HepG2 (cell line): ENCODE results near the gene MYCBPAP. TPM values are rescaled to one million over a fixed set of nuclear protein-coding genes. Genes with fewer than 3 reads are reported as not detected.

Experiments used
- ATAD3A ChIP-seq: sonication (generic); formaldehyde crosslinking; IDR thresholded peaks from 2 replicates; pipeline ENCODE4 v1.4.0; 2020; ENCODE audit warnings: missing genetic modification reagents
- ELF3 ChIP-seq: IDR thresholded peaks from 2 replicates; pipeline ENCODE4 v1.6.1; 2016; ENCODE audit warnings: missing genetic modification reagents, missing compliant biosample characterization
- ERF ChIP-seq: IDR thresholded peaks from 2 replicates; pipeline ENCODE4 v1.6.1; 2018; ENCODE audit warnings: missing biosample characterization, missing genetic modification reagents
- FOSL2 ChIP-seq: sonication (generic); formaldehyde crosslinking; IDR thresholded peaks from 2 replicates; pipeline ENCODE4 v1.4.0; 2020; ENCODE audit warnings: missing genetic modification reagents
- FOXM1 ChIP-seq: sonication (generic); formaldehyde crosslinking; IDR thresholded peaks from 2 replicates; pipeline ENCODE4 v1.5.0; 2020; ENCODE audit warnings: missing genetic modification reagents
- FOXP4 ChIP-seq: sonication (generic); formaldehyde crosslinking; IDR thresholded peaks from 2 replicates; pipeline ENCODE4 v1.4.0; 2020; ENCODE audit warnings: missing genetic modification reagents
- MIXL1 ChIP-seq: IDR thresholded peaks from 2 replicates; pipeline ENCODE4 v1.6.1; 2016
- NR2F1 ChIP-seq, 2 experiments: fragments of 450-650 bp in 1 of 2; formaldehyde crosslinking in 1 of 2; IDR thresholded peaks; 2 replicates each; pipeline versions ENCODE4 v1.5.0 to v1.6.1; 2016 to 2020; ENCODE audit warnings: mild to moderate bottlenecking in 1 of 2, missing compliant biosample characterization in 1 of 2, missing genetic modification reagents in 1 of 2, moderate library complexity in 1 of 2
- PRDM10 ChIP-seq: sonication (generic); formaldehyde crosslinking; IDR thresholded peaks from 2 replicates; pipeline ENCODE4 v1.4.0; 2020; ENCODE audit warnings: low read depth, missing genetic modification reagents
- SKIL ChIP-seq: sonication (generic); formaldehyde crosslinking; IDR thresholded peaks from 2 replicates; pipeline ENCODE4 v1.8.0; 2022; ENCODE audit warnings: missing genetic modification reagents, mild to moderate bottlenecking, moderate library complexity, borderline replicate concordance
- SRY ChIP-seq: sonication (generic); formaldehyde crosslinking; IDR thresholded peaks from 2 replicates; pipeline ENCODE4 v1.8.0; 2022; ENCODE audit warnings: mild to moderate bottlenecking, missing genetic modification reagents
- THYN1 ChIP-seq: sonication (generic); formaldehyde crosslinking; IDR thresholded peaks from 2 replicates; pipeline ENCODE4 v1.8.1; 2023; ENCODE audit warnings: low read depth, mild to moderate bottlenecking, moderate library complexity, missing genetic modification reagents, borderline replicate concordance
- ZBTB49 ChIP-seq: sonication (generic); formaldehyde crosslinking; IDR thresholded peaks from 2 replicates; pipeline ENCODE4 v1.4.0; 2020; ENCODE audit warnings: missing genetic modification reagents, borderline replicate concordance
- ZNF577 ChIP-seq: sonication (generic); formaldehyde crosslinking; IDR thresholded peaks from 2 replicates; pipeline ENCODE4 v1.4.0; 2020; ENCODE audit warnings: mild to moderate bottlenecking, low read depth, missing genetic modification reagents, borderline replicate concordance
- ZNF598 ChIP-seq: sonication (generic); formaldehyde crosslinking; IDR thresholded peaks from 2 replicates; pipeline ENCODE4 v1.5.1; 2020; ENCODE audit warnings: mild to moderate bottlenecking, missing genetic modification reagents, borderline replicate concordance
- ZNF790 ChIP-seq: sonication (generic); formaldehyde crosslinking; IDR thresholded peaks from 2 replicates; pipeline ENCODE4 v1.8.0; 2022; ENCODE audit warnings: missing genetic modification reagents, mild to moderate bottlenecking, borderline replicate concordance
- ZNF879 ChIP-seq: sonication (generic); formaldehyde crosslinking; IDR thresholded peaks from 2 replicates; pipeline ENCODE4 v1.8.1; 2023; ENCODE audit warnings: missing genetic modification reagents
- ZSCAN25 ChIP-seq: sonication (generic); formaldehyde crosslinking; IDR thresholded peaks from 2 replicates; pipeline ENCODE4 v1.8.0; 2022; ENCODE audit warnings: mild to moderate bottlenecking, missing genetic modification reagents
- polyA plus RNA-seq, 8 experiments: library from polyadenylated mRNA; depleted of rRNA in 3 of 8; stranded (reverse) in 7 of 8; unstranded in 1 of 8; fragments of >200 nt; fragmentation: Illumina TruSeq in 4 of 8; extraction: Trizol in 4 of 8; gene quantifications; 2 replicates each; pipeline versions ENCODE4 v1.2.1 to v1.2.3, GENCODE V29; 2011 to 2016; ENCODE audit warnings: low read depth in 4 of 8, missing spikeins in 1 of 8, mixed read lengths in 1 of 8; ENCODE audit not compliant: insufficient read depth in 1 of 8
- total RNA-seq, 5 experiments: library from RNA; depleted of rRNA; stranded (reverse); fragments of >200 nt; fragmentation: Illumina TruSeq; extraction: Trizol; gene quantifications; 2 replicates each; pipeline ENCODE4 v1.2.3, GENCODE V29; 2016; ENCODE audit warnings: low read depth in 1 of 5

Gene MYCBPAP
- total and polyA plus RNA-seq, 2 of the 13 experiments (the other 11 are each of a cell fraction or from before 2014, with no cell fraction given): 0.22 to 0.24 TPM

GRCh38 chr17:50478391-50479381, 29.6 kb upstream of the MYCBPAP start, which contains the start of gene RSAD1 (continued):
- TF ChIP-seq ZNF879 (CRISPR knock-in tag) (no peak; the same call in 1 of the 2 replicates), ZNF598 (CRISPR knock-in tag) (peak; percentile 81; the same call in 1 of the 2 replicates), ZBTB49 (CRISPR knock-in tag) (no peak), PRDM10 (CRISPR knock-in tag) (no peak), FOXP4 (CRISPR knock-in tag) (peak; percentile 39), ZNF577 (no peak), SKIL (CRISPR knock-in tag) (peak; percentile 73), FOSL2 (peak; percentile 46), ERF (CRISPR knock-in tag) (peak; percentile 97), MIXL1 (CRISPR knock-in tag) (peak; percentile 21; the same call in 1 of the 2 replicates), THYN1 (CRISPR knock-in tag) (peak; percentile 58; the same call in 1 of the 2 replicates), FOXM1 (0 out of 2 replicates have a peak, but pooled peaks have one; percentile 5), ZSCAN25 (CRISPR knock-in tag) (peak; percentile 77; the same call in 1 of the 2 replicates), SRY (peak; percentile 82), NR2F1 (CRISPR knock-in tag; IDR thresholded peaks at IDR 0.05) (no peak), ATAD3A (CRISPR knock-in tag) (no peak), ZNF790 (CRISPR knock-in tag) (peak; percentile 31; the same call in 1 of the 2 replicates), ELF3 (CRISPR knock-in tag) (peak; percentile 79)
